H1 (cell line): Measurements from ENCODE around the gene STX7. TPM values are rescaled to one million over a fixed set of nuclear protein-coding genes. Genes with fewer than 3 reads are reported as not detected.

Source experiments
- BCL11A ChIP-seq, 2 experiments: IDR thresholded peaks; one replicate each; pipeline ENCODE4 v1.6.1; 2011; ENCODE audit warnings: low read depth in 2 of 2, low read length in 2 of 2, mild to moderate bottlenecking in 2 of 2
- CBX8 ChIP-seq: fragments of 300-800, 300-1000 bp; sonication (generic); IDR thresholded peaks from 2 replicates; pipeline ENCODE4 v1.7.1; 2016; ENCODE audit warnings: low read depth, low read length, borderline replicate concordance
- EP300 ChIP-seq, 2 experiments: IDR thresholded peaks; 1 replicate in 1 of 2; 2 replicates in 1 of 2; pipeline ENCODE4 v1.6.1; 2011 to 2012; ENCODE audit warnings: low read depth in 2 of 2, low read length in 2 of 2, mild to moderate bottlenecking in 2 of 2, borderline replicate concordance in 1 of 2, inconsistent platforms in 1 of 2, moderate library complexity in 1 of 2
- GTF2F1 ChIP-seq: IDR thresholded peaks from 2 replicates; pipeline ENCODE4 v1.6.1; 2012; ENCODE audit warnings: low read depth, low read length, improper control_type of control experiment, borderline replicate concordance
- NANOG ChIP-seq: IDR thresholded peaks from 2 replicates; pipeline ENCODE4 v1.6.1; 2011; ENCODE audit warnings: low read length, low read depth, mild to moderate bottlenecking, inconsistent platforms; ENCODE audit not compliant: insufficient read depth, poor library complexity, severe bottlenecking
- RAD21 ChIP-seq, 2 experiments: IDR thresholded peaks in 1 of 2; conservative IDR thresholded peaks in 1 of 2; 2 replicates each; pipeline ENCODE4 v1.6.1; 2011; ENCODE audit warnings: low read depth in 2 of 2, low read length in 2 of 2, improper control_type of control experiment in 1 of 2, inconsistent platforms in 1 of 2, mild to moderate bottlenecking in 1 of 2, moderate library complexity in 1 of 2
- SP2 ChIP-seq: IDR thresholded peaks from 2 replicates; pipeline ENCODE4 v1.6.1; 2012; ENCODE audit warnings: mild to moderate bottlenecking, low read length, inconsistent platforms
- TAF1 ChIP-seq: IDR thresholded peaks from 2 replicates; pipeline ENCODE4 v1.6.1; 2011; ENCODE audit warnings: mild to moderate bottlenecking, low read depth, low read length
- TAF7 ChIP-seq: optimal IDR thresholded peaks from 2 replicates; pipeline ENCODE3; 2011; ENCODE audit warnings: low read depth, mild to moderate bottlenecking, inconsistent platforms, low read length, moderate library complexity, borderline replicate concordance
- polyA plus RNA-seq, 7 experiments: library from polyadenylated mRNA; depleted of rRNA in 3 of 7; stranded (reverse) in 5 of 7; unstranded in 2 of 7; fragments of >200 nt in 5 of 7; fragments of 200-250 nt in 2 of 7; gene quantifications; 1 replicate in 5 of 7; 2 replicates in 1 of 7; 4 replicates in 1 of 7; pipeline versions ENCODE4 v1.2.1 to v1.2.3, GENCODE V29; 2011 to 2013; ENCODE audit warnings: missing spikeins in 2 of 7, mixed read lengths in 2 of 7
- total RNA-seq: library from RNA; stranded (reverse); fragmentation: NEBNext Ultra II Directional; extraction: Animal tissue kit (Norgen Biotek cat#: 25700); gene quantifications from 2 replicates; pipeline ENCODE4 v1.2.1, GENCODE V29; 2021
- TF ChIP-seq, protein P1 (sequence below): fragments of 300-600 bp; sonication (generic); IDR thresholded peaks from 2 replicates; pipeline ENCODE4 v1.7.1; 2012; ENCODE audit warnings: low read length, moderate library complexity, mild to moderate bottlenecking, inconsistent platforms; ENCODE audit not compliant: insufficient replicate concordance

The STX7 gene
- total and polyA plus RNA-seq, 2 of the 8 experiments (the other 6 are each of a cell fraction or from before 2014, with no cell fraction given) = 5.7 to 27.9 TPM

DNA sequence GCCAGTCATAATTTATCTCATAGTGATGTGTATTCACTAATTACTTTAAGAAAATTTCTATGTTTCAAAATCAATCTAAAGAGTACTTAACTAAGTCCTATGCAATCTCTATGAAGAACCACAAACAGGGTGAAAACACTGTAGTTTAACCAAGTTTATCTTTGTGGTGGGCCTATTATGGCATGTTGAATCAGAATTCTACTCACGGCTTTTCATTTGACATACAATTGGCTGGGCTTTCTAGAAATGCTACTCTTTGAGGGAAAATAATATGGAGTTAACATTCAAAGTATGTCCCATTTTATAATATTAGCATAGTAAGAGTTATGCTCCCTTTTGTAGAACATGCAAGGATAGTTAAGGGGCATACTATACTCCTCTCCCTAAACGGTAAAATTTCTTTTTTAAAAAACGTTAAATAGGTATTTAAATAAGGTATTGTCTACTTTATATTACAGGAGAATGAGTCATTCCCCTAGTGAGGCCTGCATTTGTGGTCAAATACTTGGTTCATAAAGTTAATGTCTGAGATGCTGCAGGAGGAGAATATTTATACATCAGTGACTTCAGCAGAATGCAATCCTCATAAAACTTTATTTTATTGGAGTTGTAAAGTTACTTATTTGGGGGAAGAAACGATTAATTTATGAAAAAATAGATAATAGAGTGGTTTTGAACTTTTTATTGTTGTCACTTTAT lies 113.4 kb downstream of the STX7 start (continued):
- TF ChIP-seq, protein P1, sequence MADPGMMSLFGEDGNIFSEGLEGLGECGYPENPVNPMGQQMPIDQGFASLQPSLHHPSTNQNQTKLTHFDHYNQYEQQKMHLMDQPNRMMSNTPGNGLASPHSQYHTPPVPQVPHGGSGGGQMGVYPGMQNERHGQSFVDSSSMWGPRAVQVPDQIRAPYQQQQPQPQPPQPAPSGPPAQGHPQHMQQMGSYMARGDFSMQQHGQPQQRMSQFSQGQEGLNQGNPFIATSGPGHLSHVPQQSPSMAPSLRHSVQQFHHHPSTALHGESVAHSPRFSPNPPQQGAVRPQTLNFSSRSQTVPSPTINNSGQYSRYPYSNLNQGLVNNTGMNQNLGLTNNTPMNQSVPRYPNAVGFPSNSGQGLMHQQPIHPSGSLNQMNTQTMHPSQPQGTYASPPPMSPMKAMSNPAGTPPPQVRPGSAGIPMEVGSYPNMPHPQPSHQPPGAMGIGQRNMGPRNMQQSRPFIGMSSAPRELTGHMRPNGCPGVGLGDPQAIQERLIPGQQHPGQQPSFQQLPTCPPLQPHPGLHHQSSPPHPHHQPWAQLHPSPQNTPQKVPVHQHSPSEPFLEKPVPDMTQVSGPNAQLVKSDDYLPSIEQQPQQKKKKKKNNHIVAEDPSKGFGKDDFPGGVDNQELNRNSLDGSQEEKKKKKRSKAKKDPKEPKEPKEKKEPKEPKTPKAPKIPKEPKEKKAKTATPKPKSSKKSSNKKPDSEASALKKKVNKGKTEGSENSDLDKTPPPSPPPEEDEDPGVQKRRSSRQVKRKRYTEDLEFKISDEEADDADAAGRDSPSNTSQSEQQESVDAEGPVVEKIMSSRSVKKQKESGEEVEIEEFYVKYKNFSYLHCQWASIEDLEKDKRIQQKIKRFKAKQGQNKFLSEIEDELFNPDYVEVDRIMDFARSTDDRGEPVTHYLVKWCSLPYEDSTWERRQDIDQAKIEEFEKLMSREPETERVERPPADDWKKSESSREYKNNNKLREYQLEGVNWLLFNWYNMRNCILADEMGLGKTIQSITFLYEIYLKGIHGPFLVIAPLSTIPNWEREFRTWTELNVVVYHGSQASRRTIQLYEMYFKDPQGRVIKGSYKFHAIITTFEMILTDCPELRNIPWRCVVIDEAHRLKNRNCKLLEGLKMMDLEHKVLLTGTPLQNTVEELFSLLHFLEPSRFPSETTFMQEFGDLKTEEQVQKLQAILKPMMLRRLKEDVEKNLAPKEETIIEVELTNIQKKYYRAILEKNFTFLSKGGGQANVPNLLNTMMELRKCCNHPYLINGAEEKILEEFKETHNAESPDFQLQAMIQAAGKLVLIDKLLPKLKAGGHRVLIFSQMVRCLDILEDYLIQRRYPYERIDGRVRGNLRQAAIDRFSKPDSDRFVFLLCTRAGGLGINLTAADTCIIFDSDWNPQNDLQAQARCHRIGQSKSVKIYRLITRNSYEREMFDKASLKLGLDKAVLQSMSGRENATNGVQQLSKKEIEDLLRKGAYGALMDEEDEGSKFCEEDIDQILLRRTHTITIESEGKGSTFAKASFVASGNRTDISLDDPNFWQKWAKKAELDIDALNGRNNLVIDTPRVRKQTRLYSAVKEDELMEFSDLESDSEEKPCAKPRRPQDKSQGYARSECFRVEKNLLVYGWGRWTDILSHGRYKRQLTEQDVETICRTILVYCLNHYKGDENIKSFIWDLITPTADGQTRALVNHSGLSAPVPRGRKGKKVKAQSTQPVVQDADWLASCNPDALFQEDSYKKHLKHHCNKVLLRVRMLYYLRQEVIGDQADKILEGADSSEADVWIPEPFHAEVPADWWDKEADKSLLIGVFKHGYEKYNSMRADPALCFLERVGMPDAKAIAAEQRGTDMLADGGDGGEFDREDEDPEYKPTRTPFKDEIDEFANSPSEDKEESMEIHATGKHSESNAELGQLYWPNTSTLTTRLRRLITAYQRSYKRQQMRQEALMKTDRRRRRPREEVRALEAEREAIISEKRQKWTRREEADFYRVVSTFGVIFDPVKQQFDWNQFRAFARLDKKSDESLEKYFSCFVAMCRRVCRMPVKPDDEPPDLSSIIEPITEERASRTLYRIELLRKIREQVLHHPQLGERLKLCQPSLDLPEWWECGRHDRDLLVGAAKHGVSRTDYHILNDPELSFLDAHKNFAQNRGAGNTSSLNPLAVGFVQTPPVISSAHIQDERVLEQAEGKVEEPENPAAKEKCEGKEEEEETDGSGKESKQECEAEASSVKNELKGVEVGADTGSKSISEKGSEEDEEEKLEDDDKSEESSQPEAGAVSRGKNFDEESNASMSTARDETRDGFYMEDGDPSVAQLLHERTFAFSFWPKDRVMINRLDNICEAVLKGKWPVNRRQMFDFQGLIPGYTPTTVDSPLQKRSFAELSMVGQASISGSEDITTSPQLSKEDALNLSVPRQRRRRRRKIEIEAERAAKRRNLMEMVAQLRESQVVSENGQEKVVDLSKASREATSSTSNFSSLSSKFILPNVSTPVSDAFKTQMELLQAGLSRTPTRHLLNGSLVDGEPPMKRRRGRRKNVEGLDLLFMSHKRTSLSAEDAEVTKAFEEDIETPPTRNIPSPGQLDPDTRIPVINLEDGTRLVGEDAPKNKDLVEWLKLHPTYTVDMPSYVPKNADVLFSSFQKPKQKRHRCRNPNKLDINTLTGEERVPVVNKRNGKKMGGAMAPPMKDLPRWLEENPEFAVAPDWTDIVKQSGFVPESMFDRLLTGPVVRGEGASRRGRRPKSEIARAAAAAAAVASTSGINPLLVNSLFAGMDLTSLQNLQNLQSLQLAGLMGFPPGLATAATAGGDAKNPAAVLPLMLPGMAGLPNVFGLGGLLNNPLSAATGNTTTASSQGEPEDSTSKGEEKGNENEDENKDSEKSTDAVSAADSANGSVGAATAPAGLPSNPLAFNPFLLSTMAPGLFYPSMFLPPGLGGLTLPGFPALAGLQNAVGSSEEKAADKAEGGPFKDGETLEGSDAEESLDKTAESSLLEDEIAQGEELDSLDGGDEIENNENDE = no peak
- no peak for TF ChIP-seq SP2
- no peak for TF ChIP-seq GTF2F1
- TF ChIP-seq NANOG = no peak
- no peak for TF ChIP-seq TAF7
- no peak for TF ChIP-seq CBX8
- TF ChIP-seq RAD21 (IDR thresholded peaks at IDR 0.05 in 1 of 2, conservative IDR thresholded peaks at IDR 0.05 in 1 of 2; ENCODE audit: low read depth in 2 of 2, low read length in 2 of 2) = no peak
- TF ChIP-seq TAF1 = no peak
- TF ChIP-seq EP300 (IDR thresholded peaks at IDR 0.05; ENCODE audit: borderline replicate concordance in 1 of 2, low read depth in 2 of 2, low read length in 2 of 2) = no peak
- TF ChIP-seq BCL11A (IDR thresholded peaks at IDR 0.05; ENCODE audit: low read depth in 2 of 2, low read length in 2 of 2) = no peak
